Stimulated activated CD8-positive, alpha-beta memory T cell treated with anti-CD3 and anti-CD28 coated beads, Interleukin-7, amount 100 ng/mL, for 1 hour (primary cell): ENCODE results near the gene NCBP1.
A peak's percentile ranks its signal among the peaks of the same experiment; 100 is the strongest.
"Not testable (repeated sequence)": the region's sequence is repeated elsewhere in the genome, so short reads cannot be mapped to it uniquely, and the experiment has no call there.

ENCODE experiments used
- DNase-seq, 2 donors: peaks; one replicate each; pipeline ENCODE4 v3.0.0-alpha.2; 2020; ENCODE audit warnings: low read depth in 2 of 2

NCBP1 gene

GRCh38 chr9:97673922-97674321 lies 40.3 kb downstream of the NCBP1 start:
- no peak for DNase-seq

GRCh38 chr9:97675655-97676054 lies 42.0 kb downstream of the NCBP1 start:
- no peak for DNase-seq

GRCh38 chr9:97682242-97682641 lies 48.6 kb downstream of the NCBP1 start:
- DNase-seq, result no peak

GRCh38 chr9:97688654-97689053 lies 55.0 kb downstream of the NCBP1 start:
- no peak for DNase-seq

- no peak for DNase-seq
Measured at GRCh38 chr9:97689401-97690180, 56.0 kb downstream of the NCBP1 start.

GRCh38 chr9:97694769-97695168 lies 61.1 kb downstream of the NCBP1 start:
- DNase-seq, result no peak

- DNase-seq, result no peak
Measured at GRCh38 chr9:97695390-97695789, 61.8 kb downstream of the NCBP1 start.

- no peak for DNase-seq
Measured at GRCh38 chr9:97695995-97696802, 62.6 kb downstream of the NCBP1 start.

GRCh38 chr9:97696803-97697601 lies 63.4 kb downstream of the NCBP1 start, which contains the start of gene XPA:
XPA (minus strand) TSS chr9:97697340; CDS start chr9:97697292, 48 bp downstream.
- peak; percentile 94 to 95 for DNase-seq

- no peak for DNase-seq
Measured at GRCh38 chr9:97697837-97698236, 64.2 kb downstream of the NCBP1 start.

- no peak for DNase-seq
Measured at GRCh38 chr9:97698865-97699264, 65.2 kb downstream of the NCBP1 start.

GRCh38 chr9:97699281-97699680 lies 65.7 kb downstream of the NCBP1 start:
- not testable (repeated sequence) for DNase-seq

GRCh38 chr9:97699824-97700223 lies 66.2 kb downstream of the NCBP1 start:
- not testable (repeated sequence) for DNase-seq

GRCh38 chr9:97703437-97704344 lies 70.1 kb downstream of the NCBP1 start:
- no peak for DNase-seq

- no peak for DNase-seq
Measured at GRCh38 chr9:97704345-97704677, 70.7 kb downstream of the NCBP1 start.

- no peak for DNase-seq
Measured at GRCh38 chr9:97704851-97705250, 71.2 kb downstream of the NCBP1 start.

- no peak for DNase-seq
Measured at GRCh38 chr9:97705354-97705950, 71.8 kb downstream of the NCBP1 start.

- no peak for DNase-seq
Measured at GRCh38 chr9:97706246-97706645, 72.6 kb downstream of the NCBP1 start.

GRCh38 chr9:97710356-97711222 lies 77.0 kb downstream of the NCBP1 start:
- DNase-seq, result peak in 1 of 2 donors; percentile 18

GRCh38 chr9:97711223-97711626 lies 77.6 kb downstream of the NCBP1 start:
- DNase-seq, result no peak
